ENCODE results near the gene ABLIM1.

DNA sequence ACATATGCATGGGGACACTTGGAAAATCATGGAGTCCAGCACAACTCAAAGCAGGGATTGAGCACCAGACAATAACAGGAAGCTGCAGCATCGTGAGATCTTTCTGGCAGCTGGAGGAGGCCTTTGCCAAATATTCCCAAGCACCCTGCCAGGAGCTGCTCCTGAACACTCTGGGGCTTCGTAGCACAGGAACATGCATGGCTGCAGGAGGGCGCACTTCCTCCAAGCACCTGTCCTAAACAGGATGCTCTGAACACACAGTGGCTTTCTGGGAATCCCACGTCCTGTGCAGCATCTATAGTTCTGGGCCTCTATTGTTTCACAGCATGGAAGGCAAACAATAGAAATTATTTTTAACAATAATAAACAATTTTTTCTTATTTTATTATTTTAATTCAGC is 4.1 kb downstream of the ABLIM1 start:
- TF ChIP-seq, protein P1, sequence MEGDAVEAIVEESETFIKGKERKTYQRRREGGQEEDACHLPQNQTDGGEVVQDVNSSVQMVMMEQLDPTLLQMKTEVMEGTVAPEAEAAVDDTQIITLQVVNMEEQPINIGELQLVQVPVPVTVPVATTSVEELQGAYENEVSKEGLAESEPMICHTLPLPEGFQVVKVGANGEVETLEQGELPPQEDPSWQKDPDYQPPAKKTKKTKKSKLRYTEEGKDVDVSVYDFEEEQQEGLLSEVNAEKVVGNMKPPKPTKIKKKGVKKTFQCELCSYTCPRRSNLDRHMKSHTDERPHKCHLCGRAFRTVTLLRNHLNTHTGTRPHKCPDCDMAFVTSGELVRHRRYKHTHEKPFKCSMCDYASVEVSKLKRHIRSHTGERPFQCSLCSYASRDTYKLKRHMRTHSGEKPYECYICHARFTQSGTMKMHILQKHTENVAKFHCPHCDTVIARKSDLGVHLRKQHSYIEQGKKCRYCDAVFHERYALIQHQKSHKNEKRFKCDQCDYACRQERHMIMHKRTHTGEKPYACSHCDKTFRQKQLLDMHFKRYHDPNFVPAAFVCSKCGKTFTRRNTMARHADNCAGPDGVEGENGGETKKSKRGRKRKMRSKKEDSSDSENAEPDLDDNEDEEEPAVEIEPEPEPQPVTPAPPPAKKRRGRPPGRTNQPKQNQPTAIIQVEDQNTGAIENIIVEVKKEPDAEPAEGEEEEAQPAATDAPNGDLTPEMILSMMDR (IDR thresholded peaks at IDR 0.05) = no peak
- no peak for TF ChIP-seq POLR2A (IDR thresholded peaks at IDR 0.05)
